ENCODE measurements around the gene PPM1H. TPM values are rescaled to one million over a fixed set of nuclear protein-coding genes. Genes with fewer than 3 reads are reported as not detected.

PPM1H gene
- total RNA-seq, 1 experiment from 2014 or later = 12.0 TPM

DNA sequence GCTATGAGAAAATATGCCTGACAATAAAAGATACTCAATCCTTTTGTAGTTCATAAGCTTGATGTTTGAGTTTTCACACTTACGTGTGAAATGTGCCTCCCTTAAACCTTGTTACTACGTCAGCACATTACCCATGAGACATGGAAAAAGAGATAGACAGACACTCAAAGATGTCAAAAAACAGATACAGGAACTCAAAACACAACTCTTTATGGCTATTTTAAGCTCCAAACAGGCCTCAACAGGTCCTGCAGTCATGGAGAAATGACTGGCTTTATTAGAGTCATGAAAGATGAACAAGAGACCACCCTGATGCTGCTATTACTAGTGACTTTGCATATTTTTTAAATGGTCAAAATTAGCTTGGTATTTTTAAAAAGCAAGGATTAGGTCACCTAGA is 283.8 kb downstream of the PPM1H start:
- intact Hi-C loops (cut with micrococcal nuclease) = no loop called here
- H4K20me1 ChIP-seq (ENCODE audit: low read length) = no peaks in the 10 kb centered on the region
- DNase-seq = no peak
- no TSS peak for BruUV-seq (replicated peaks)
- H3K9ac ChIP-seq (ENCODE audit: low read length) = no peak overlapping the region
- H2AFZ ChIP-seq (ENCODE audit: low read length) = no peak overlapping the region
- TF ChIP-seq, protein P1, sequence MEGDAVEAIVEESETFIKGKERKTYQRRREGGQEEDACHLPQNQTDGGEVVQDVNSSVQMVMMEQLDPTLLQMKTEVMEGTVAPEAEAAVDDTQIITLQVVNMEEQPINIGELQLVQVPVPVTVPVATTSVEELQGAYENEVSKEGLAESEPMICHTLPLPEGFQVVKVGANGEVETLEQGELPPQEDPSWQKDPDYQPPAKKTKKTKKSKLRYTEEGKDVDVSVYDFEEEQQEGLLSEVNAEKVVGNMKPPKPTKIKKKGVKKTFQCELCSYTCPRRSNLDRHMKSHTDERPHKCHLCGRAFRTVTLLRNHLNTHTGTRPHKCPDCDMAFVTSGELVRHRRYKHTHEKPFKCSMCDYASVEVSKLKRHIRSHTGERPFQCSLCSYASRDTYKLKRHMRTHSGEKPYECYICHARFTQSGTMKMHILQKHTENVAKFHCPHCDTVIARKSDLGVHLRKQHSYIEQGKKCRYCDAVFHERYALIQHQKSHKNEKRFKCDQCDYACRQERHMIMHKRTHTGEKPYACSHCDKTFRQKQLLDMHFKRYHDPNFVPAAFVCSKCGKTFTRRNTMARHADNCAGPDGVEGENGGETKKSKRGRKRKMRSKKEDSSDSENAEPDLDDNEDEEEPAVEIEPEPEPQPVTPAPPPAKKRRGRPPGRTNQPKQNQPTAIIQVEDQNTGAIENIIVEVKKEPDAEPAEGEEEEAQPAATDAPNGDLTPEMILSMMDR (conservative IDR thresholded peaks at IDR 0.05; ENCODE audit: low read depth, low read length) = no peak
- TF ChIP-seq EZH2phosphoT487 (IDR thresholded peaks at IDR 0.05; ENCODE audit: borderline replicate concordance, low read length) (no peak), EZH2 (IDR thresholded peaks at IDR 0.05; ENCODE audit: low read length, unreplicated experiment) (no peak)
- POLR2A ChIA-PET (ENCODE audit: unreplicated experiment) = no interaction called here
- H3K27me3 ChIP-seq (ENCODE audit: low read length) = no peaks in the 10 kb centered on the region
- H3K4me2 ChIP-seq (ENCODE audit: low read length) = no peak overlapping the region
- ATAC-seq = no peak
- H3K27ac ChIP-seq (ENCODE audit: low read length) = no peak overlapping the region
- no peaks in the 10 kb centered on the region for H3F3A ChIP-seq (ENCODE audit: low read length, unreplicated experiment)
- no peaks in the 10 kb centered on the region for H3K4me1 ChIP-seq (ENCODE audit: insufficient read depth, low read length)
- H3K9me2 ChIP-seq (replicated peaks; ENCODE audit: low read length) = no peaks in the 10 kb centered on the region
- no peaks in the 10 kb centered on the region for H3K79me2 ChIP-seq (ENCODE audit: low read length)
- CTCF ChIA-PET = interaction anchor here (0.8 kb wide), 1 partner anchor 123 kb away, joined by 3 read pairs; no protein-coding TSS in a partner anchor
- H3K4me3 ChIP-seq (ENCODE audit: low read length) = no peak overlapping the region
- no peaks in the 10 kb centered on the region; the same call in 1 of the 2 replicates for H3K36me3 ChIP-seq (ENCODE audit: low read depth, low read length)
- no peaks in the 10 kb centered on the region for H3K9me3 ChIP-seq (ENCODE audit: low read length)

DNA sequence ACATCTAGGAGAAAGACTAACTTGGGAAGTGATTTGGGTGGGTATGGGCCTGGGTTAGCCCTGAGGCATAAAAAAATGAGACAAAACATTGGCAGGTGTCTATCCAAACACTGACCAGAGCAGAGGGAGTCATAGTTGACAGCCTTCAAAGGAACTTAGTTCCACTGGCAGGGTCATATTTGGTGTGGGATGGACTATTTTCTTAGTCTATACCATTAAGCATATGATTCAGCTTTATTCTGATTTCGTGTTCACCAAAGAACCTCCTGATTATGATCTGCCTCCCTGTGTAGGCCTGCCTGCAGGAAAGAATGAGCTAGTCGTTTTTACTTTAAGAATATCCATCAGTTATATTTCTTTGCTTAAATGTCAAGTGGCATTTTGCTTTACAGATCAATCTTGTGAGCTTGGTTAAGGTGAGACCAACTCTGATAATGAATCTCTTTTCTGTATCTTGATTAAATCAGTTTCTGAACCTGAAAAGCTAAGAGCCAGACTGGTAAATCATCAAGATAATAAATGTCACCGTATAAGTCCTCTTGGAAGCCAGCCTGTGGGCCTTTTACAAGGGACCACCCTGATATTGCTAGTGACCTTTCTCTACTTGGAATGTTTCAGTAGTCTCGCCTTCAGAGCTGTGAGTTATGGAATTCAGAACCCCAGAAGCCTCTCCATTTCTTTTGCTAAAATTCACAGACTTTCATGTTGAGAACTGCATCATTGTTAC is 285.4 kb downstream of the PPM1H start:
- Histone ChIP-seq H2AFZ (ENCODE audit: low read length) (no peak overlapping the region), H3F3A (ENCODE audit: low read length, unreplicated experiment) (no peaks in the 10 kb centered on the region), H3K9ac (ENCODE audit: low read length) (no peak overlapping the region), H3K9me2 (replicated peaks; ENCODE audit: low read length) (no peaks in the 10 kb centered on the region), H3K9me3 (ENCODE audit: low read length) (no peaks in the 10 kb centered on the region), H3K27ac (ENCODE audit: low read length) (no peak overlapping the region), H4K20me1 (ENCODE audit: low read length) (no peaks in the 10 kb centered on the region), H3K4me3 (ENCODE audit: low read length) (no peak overlapping the region), H3K27me3 (ENCODE audit: low read length) (no peaks in the 10 kb centered on the region), H3K36me3 (ENCODE audit: low read depth, low read length) (no peaks in the 10 kb centered on the region; the same call in 1 of the 2 replicates), H3K79me2 (ENCODE audit: low read length) (no peaks in the 10 kb centered on the region), H3K4me1 (ENCODE audit: insufficient read depth, low read length) (no peaks in the 10 kb centered on the region), H3K4me2 (ENCODE audit: low read length) (no peak overlapping the region)
- BruUV-seq (replicated peaks) = no TSS peak
- CTCF ChIA-PET = no interaction called here
- no peak for DNase-seq
- TF ChIP-seq EZH2phosphoT487 (IDR thresholded peaks at IDR 0.05; ENCODE audit: borderline replicate concordance, low read length) = no peak
- TF ChIP-seq EZH2 (IDR thresholded peaks at IDR 0.05; ENCODE audit: low read length, unreplicated experiment) = no peak
- TF ChIP-seq, protein P1 (conservative IDR thresholded peaks at IDR 0.05; ENCODE audit: low read depth, low read length) = no peak
- no peak for ATAC-seq
- intact Hi-C loops (cut with micrococcal nuclease) = no loop called here
- POLR2A ChIA-PET (ENCODE audit: unreplicated experiment) = no interaction called here

DNA sequence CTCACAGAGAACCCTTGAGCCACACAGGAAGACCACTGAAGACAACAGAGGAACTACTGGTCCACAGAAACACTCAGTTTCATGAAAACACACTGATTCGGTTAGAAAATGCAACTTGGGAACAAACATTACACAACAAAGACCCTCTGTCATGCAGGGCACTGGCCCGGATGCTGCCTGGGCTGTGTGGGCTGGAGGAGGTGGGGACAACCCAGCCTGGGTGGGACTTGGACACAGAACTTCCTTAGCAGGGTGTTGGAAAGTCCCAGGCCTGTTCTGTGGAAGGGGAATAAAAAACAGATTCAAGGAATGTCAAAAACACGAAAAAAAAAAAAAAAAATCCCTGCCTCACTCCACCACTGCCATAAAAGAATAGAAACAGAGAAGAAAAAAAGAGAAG is 287.4 kb downstream of the PPM1H start:
- CTCF ChIA-PET = no interaction called here
- no peak for ATAC-seq
- Histone ChIP-seq H2AFZ (ENCODE audit: low read length) (no peak overlapping the region), H3K36me3 (ENCODE audit: low read depth, low read length) (no peaks in the 10 kb centered on the region; the same call in 1 of the 2 replicates), H3K9ac (ENCODE audit: low read length) (no peak overlapping the region), H3K4me1 (ENCODE audit: insufficient read depth, low read length) (no peaks in the 10 kb centered on the region), H3K4me3 (ENCODE audit: low read length) (no peak overlapping the region), H3F3A (ENCODE audit: low read length, unreplicated experiment) (no peaks in the 10 kb centered on the region), H4K20me1 (ENCODE audit: low read length) (no peaks in the 10 kb centered on the region), H3K9me3 (ENCODE audit: low read length) (no peaks in the 10 kb centered on the region), H3K9me2 (replicated peaks; ENCODE audit: low read length) (no peaks in the 10 kb centered on the region), H3K4me2 (ENCODE audit: low read length) (no peak overlapping the region), H3K79me2 (ENCODE audit: low read length) (no peaks in the 10 kb centered on the region), H3K27ac (ENCODE audit: low read length) (no peak overlapping the region), H3K27me3 (ENCODE audit: low read length) (no peaks in the 10 kb centered on the region)
- DNase-seq = no peak
- no TSS peak for BruUV-seq (replicated peaks)
- TF ChIP-seq, protein P1 (conservative IDR thresholded peaks at IDR 0.05; ENCODE audit: low read depth, low read length) = no peak
- no peak for TF ChIP-seq EZH2phosphoT487 (IDR thresholded peaks at IDR 0.05; ENCODE audit: borderline replicate concordance, low read length)
- TF ChIP-seq EZH2 (IDR thresholded peaks at IDR 0.05; ENCODE audit: low read length, unreplicated experiment) = no peak
- intact Hi-C loops (cut with micrococcal nuclease) = no loop called here
- POLR2A ChIA-PET (ENCODE audit: unreplicated experiment) = no interaction called here
